DOHH2 (cell line): ENCODE results near the gene MUC6.

ENCODE experiments used
- H3F3A ChIP-seq: fragments of 200-600 bp; sonication (generic), shearing (Covaris generic); 2 replicates; pipeline ENCODE4 v1.6.0; 2016; ENCODE audit warnings: antibody characterized with exemption, mild to moderate bottlenecking; ENCODE audit not compliant: control insufficient read depth, insufficient read depth
- H3K27ac ChIP-seq: fragments of 200-600 bp; sonication (generic); 2 replicates; pipeline ENCODE4 v1.5.1; 2014; ENCODE audit warnings: low read depth, mild to moderate bottlenecking, low read length, moderate library complexity
- H3K27me3 ChIP-seq: fragments of 200-600 bp; sonication (generic); 2 replicates; pipeline ENCODE4 v1.6.1; 2014; ENCODE audit warnings: mild to moderate bottlenecking, low read length, mixed read lengths; ENCODE audit not compliant: control insufficient read depth
- H3K36me3 ChIP-seq: fragments of 200-600 bp; sonication (generic); 2 replicates; pipeline ENCODE4 v1.6.1; 2014; ENCODE audit warnings: mild to moderate bottlenecking, low read length, moderate library complexity, mixed read lengths; ENCODE audit not compliant: control insufficient read depth
- H3K4me1 ChIP-seq: fragments of 200-600 bp; sonication (generic); 2 replicates; pipeline ENCODE4 v1.6.1; 2014; ENCODE audit warnings: mild to moderate bottlenecking, low read length, mixed read lengths; ENCODE audit not compliant: control insufficient read depth
- H3K4me2 ChIP-seq: fragments of 200-600 bp; sonication (generic); 2 replicates; pipeline ENCODE4 v1.6.0; 2014; ENCODE audit warnings: mild to moderate bottlenecking, low read length, moderate library complexity
- H3K4me3 ChIP-seq: fragments of 200-600 bp; sonication (generic); 2 replicates; pipeline ENCODE4 v1.5.1; 2014; ENCODE audit warnings: mild to moderate bottlenecking, low read length, mixed read lengths
- H3K79me2 ChIP-seq: fragments of 200-600 bp; sonication (generic); 2 replicates; pipeline ENCODE4 v1.6.1; 2014; ENCODE audit warnings: mild to moderate bottlenecking, low read length, mixed read lengths; ENCODE audit not compliant: control insufficient read depth
- H3K9me2 ChIP-seq: fragments of 200-600 bp; sonication (generic); replicated peaks from 2 replicates; pipeline ENCODE4 v1.6.1; 2014; ENCODE audit warnings: mild to moderate bottlenecking, low read length, mixed read lengths; ENCODE audit not compliant: control insufficient read depth
- H3K9me3 ChIP-seq: fragments of 200-600 bp; sonication (generic); 2 replicates; pipeline ENCODE4 v1.6.1; 2014; ENCODE audit warnings: antibody characterized with exemption, low read length, mixed read lengths; ENCODE audit not compliant: control insufficient read depth, insufficient read depth
- H4K20me1 ChIP-seq: fragments of 200-600 bp; sonication (generic); 2 replicates; pipeline ENCODE4 v1.6.0; 2014; ENCODE audit warnings: low read depth, mild to moderate bottlenecking, antibody characterized with exemption, low read length, moderate library complexity; ENCODE audit not compliant: control insufficient read depth, insufficient read depth
- CTCF ChIP-seq: fragments of 200-600 bp; sonication (generic); IDR thresholded peaks from one replicate; pipeline ENCODE4 v1.5.1; 2014; ENCODE audit warnings: antibody characterized with exemption, mild to moderate bottlenecking, low read depth, low read length; ENCODE audit not compliant: poor library complexity, severe bottlenecking
- EZH2phosphoT487 ChIP-seq: fragments of 200-600 bp; sonication (generic); IDR thresholded peaks from 2 replicates; pipeline ENCODE4 v1.6.1; 2017; ENCODE audit warnings: borderline replicate concordance, mild to moderate bottlenecking, antibody characterized with exemption, low read length, moderate library complexity, mixed read lengths

MUC6 gene

GRCh38 chr11:969651-970205 is 66.8 kb downstream of the MUC6 start:
- no peak overlapping the region for H3K4me2 ChIP-seq
- H3K36me3 ChIP-seq: peaks cover 18% of the 10 kb centered on the region
- no peaks in the 10 kb centered on the region for H3K9me3 ChIP-seq
- no peaks in the 10 kb centered on the region for H3K27me3 ChIP-seq
- H4K20me1 ChIP-seq: no peaks in the 10 kb centered on the region
- peaks cover 3% of the 10 kb centered on the region; the same call in 1 of the 2 replicates for H3K79me2 ChIP-seq
- no peak overlapping the region for H3K4me3 ChIP-seq
- no peaks in the 10 kb centered on the region for H3K9me2 ChIP-seq
- no peak overlapping the region for H3K27ac ChIP-seq
- H3K4me1 ChIP-seq: no peaks in the 10 kb centered on the region
- TF ChIP-seq CTCF (no peak), EZH2phosphoT487 (no peak)
- no peaks in the 10 kb centered on the region for H3F3A ChIP-seq

- TF ChIP-seq CTCF (no peak), EZH2phosphoT487 (no peak)
- Histone ChIP-seq H3K4me2 (no peak overlapping the region), H3K36me3 (peaks cover 18% of the 10 kb centered on the region)
Measured at GRCh38 chr11:968822-969221, 67.7 kb downstream of the MUC6 start.

GRCh38 chr11:967995-968751 is 68.3 kb downstream of the MUC6 start:
- no peaks in the 10 kb centered on the region for H3K9me3 ChIP-seq
- no peak overlapping the region for H3K4me3 ChIP-seq
- no peaks in the 10 kb centered on the region for H3K27me3 ChIP-seq
- H4K20me1 ChIP-seq: no peaks in the 10 kb centered on the region
- no peaks in the 10 kb centered on the region for H3K4me1 ChIP-seq
- H3K27ac ChIP-seq: no peak overlapping the region
- TF ChIP-seq CTCF (no peak), EZH2phosphoT487 (no peak)
- peaks cover 3% of the 10 kb centered on the region; the same call in 1 of the 2 replicates for H3K79me2 ChIP-seq
- H3K9me2 ChIP-seq: no peaks in the 10 kb centered on the region
- H3K36me3 ChIP-seq: peaks cover 16% of the 10 kb centered on the region
- no peak overlapping the region for H3K4me2 ChIP-seq
- H3F3A ChIP-seq: no peaks in the 10 kb centered on the region

More at GRCh38 chr11:968822-969221, 67.7 kb downstream of the MUC6 start:
- Histone ChIP-seq H3K27me3 (no peaks in the 10 kb centered on the region), H3K27ac (no peak overlapping the region), H3K79me2 (peaks cover 3% of the 10 kb centered on the region; the same call in 1 of the 2 replicates), H3F3A (no peaks in the 10 kb centered on the region), H4K20me1 (no peaks in the 10 kb centered on the region), H3K9me3 (no peaks in the 10 kb centered on the region), H3K4me3 (no peak overlapping the region), H3K4me1 (no peaks in the 10 kb centered on the region), H3K9me2 (no peaks in the 10 kb centered on the region)
